Stimulated activated naive CD8-positive, alpha-beta T cell treated with anti-CD3 and anti-CD28 coated beads, Interleukin-15, Interleukin-2, amounts not matched to agents 100 ng/mL and 50 ng/mL, for 24 hours (primary cell): Measurements from ENCODE around the gene RILPL1.
"Not testable (repeated sequence)": the region's sequence is repeated elsewhere in the genome, so short reads cannot be mapped to it uniquely, and the experiment has no call there.

Experiments used
- H3K27ac Mint-ChIP-seq: one replicate; pipeline ENCODE4 v1.8.0; 2021; ENCODE audit warnings: mild to moderate bottlenecking, mixed read lengths
- H3K27me3 Mint-ChIP-seq: one replicate; pipeline ENCODE4 v1.8.0; 2021; ENCODE audit warnings: mixed read lengths
- H3K36me3 Mint-ChIP-seq: one replicate; pipeline ENCODE4 v1.8.0; 2021; ENCODE audit warnings: low read depth, mixed read lengths
- H3K4me1 Mint-ChIP-seq: one replicate; pipeline ENCODE4 v1.8.0; 2021; ENCODE audit warnings: low read depth, mixed read lengths
- H3K4me3 Mint-ChIP-seq: one replicate; pipeline ENCODE4 v1.8.0; 2021; ENCODE audit warnings: mild to moderate bottlenecking, mixed read lengths
- H3K9me3 Mint-ChIP-seq: one replicate; pipeline ENCODE4 v1.8.0; 2021; ENCODE audit warnings: mixed read lengths

RILPL1 gene

GRCh38 chr12:123472438-123472849, 61.1 kb downstream of the RILPL1 start:
- Mint-ChIP-seq H3K4me3 (no peak overlapping the region), H3K9me3 (no peaks in the 10 kb centered on the region), H3K27me3 (no peaks in the 10 kb centered on the region), H3K4me1 (peaks cover 21% of the 10 kb centered on the region), H3K36me3 (peaks cover 15% of the 10 kb centered on the region), H3K27ac (no peak overlapping the region)

GRCh38 chr12:123471374-123472068, 62.0 kb downstream of the RILPL1 start:
- Mint-ChIP-seq H3K9me3 (no peaks in the 10 kb centered on the region), H3K4me3 (no peak overlapping the region), H3K27ac (no peak overlapping the region)

GRCh38 chr12:123469978-123470377, 63.5 kb downstream of the RILPL1 start:
- H3K36me3 Mint-ChIP-seq: peaks cover 28% of the 10 kb centered on the region
- peaks cover 12% of the 10 kb centered on the region for H3K4me1 Mint-ChIP-seq
- no peak overlapping the region for H3K4me3 Mint-ChIP-seq
- H3K27me3 Mint-ChIP-seq: no peaks in the 10 kb centered on the region
- H3K9me3 Mint-ChIP-seq: no peaks in the 10 kb centered on the region
- H3K27ac Mint-ChIP-seq: no peak overlapping the region

More at GRCh38 chr12:123471374-123472068, 62.0 kb downstream of the RILPL1 start:
- H3K36me3 Mint-ChIP-seq: peaks cover 23% of the 10 kb centered on the region
- H3K4me1 Mint-ChIP-seq: peaks cover 17% of the 10 kb centered on the region
- no peaks in the 10 kb centered on the region for H3K27me3 Mint-ChIP-seq

DNA sequence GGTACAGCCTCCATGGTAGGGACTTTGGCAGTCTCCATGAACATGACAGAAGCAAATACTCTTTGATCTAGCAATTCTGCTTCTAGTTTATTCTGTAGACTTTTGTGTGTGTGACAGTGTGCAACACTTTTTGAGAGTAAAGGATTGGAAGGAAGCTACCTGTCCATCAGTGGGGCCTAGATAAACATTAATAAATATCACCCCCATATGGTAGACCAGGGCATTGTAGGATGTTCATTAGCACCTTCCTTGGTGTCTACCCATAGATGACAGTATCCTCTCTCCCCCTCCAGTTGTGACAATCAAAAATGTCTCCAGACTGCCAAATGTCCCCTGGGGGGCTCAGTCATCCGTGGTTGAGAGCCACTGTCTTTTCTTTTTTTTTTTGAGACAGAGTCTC, 64.7 kb downstream of the RILPL1 start:
- H3K9me3 Mint-ChIP-seq: no peaks in the 10 kb centered on the region

GRCh38 chr12:123465084-123465483, 68.4 kb downstream of the RILPL1 start:
- peaks cover 42% of the 10 kb centered on the region for H3K36me3 Mint-ChIP-seq
- H3K4me3 Mint-ChIP-seq: no peak overlapping the region

More for the DNA sequence above, 64.7 kb downstream of the RILPL1 start:
- Mint-ChIP-seq H3K27ac (no peak overlapping the region), H3K27me3 (no peaks in the 10 kb centered on the region), H3K4me1 (peaks cover 8% of the 10 kb centered on the region), H3K36me3 (peaks cover 30% of the 10 kb centered on the region), H3K4me3 (no peak overlapping the region)

GRCh38 chr12:123463174-123463573, 70.3 kb downstream of the RILPL1 start:
- not testable (repeated sequence) for H3K27me3 Mint-ChIP-seq, H3K4me3 Mint-ChIP-seq, H3K27ac Mint-ChIP-seq, H3K9me3 Mint-ChIP-seq
- Mint-ChIP-seq H3K36me3 (peaks cover 48% of the 10 kb centered on the region), H3K4me1 (peaks cover 35% of the 10 kb centered on the region)

More at GRCh38 chr12:123465084-123465483, 68.4 kb downstream of the RILPL1 start:
- Mint-ChIP-seq H3K27ac (no peak overlapping the region), H3K9me3 (no peaks in the 10 kb centered on the region), H3K27me3 (no peaks in the 10 kb centered on the region), H3K4me1 (peaks cover 21% of the 10 kb centered on the region)

- Mint-ChIP-seq H3K4me3 (peak within 1 kb of the TSS; percentile 97), H3K27me3 (no peaks in the 10 kb centered on the region), H3K36me3 (peaks cover 18% of the 10 kb centered on the region), H3K4me1 (peaks cover 31% of the 10 kb centered on the region), H3K9me3 (no peaks in the 10 kb centered on the region), H3K27ac (peak within 1 kb of the TSS; percentile 99)
These were observed 75.3 kb downstream of the RILPL1 start, which contains the start of gene SNRNP35 for GRCh38 chr12:123457980-123458779. TSS of gene SNRNP35 (plus strand) at chr12:123458139. CDS start at chr12:123465541, 7,402 bp downstream.

DNA sequence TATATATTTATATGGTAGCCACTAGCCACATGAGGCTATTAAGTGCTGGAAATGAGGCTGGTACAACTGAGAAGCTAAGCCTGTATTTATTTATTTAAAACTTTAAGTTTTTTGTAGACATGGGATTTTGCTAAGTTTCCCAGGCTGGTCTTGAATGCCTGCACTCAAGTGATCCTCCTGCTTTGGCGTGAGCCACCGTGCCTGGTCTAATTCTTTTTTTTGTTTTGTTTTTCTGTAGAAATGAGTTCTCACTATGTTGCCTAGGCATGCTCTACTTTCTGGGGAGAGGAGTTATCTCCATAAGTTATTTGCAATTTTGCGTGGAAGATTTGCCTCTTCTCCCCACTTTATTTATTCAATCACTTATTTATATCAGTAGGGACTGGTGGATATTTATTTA, 80.4 kb downstream of the RILPL1 start:
- Mint-ChIP-seq H3K27me3 (no peaks in the 10 kb centered on the region), H3K9me3 (no peaks in the 10 kb centered on the region), H3K27ac (no peak overlapping the region), H3K4me1 (peaks cover 16% of the 10 kb centered on the region), H3K36me3 (no peaks in the 10 kb centered on the region), H3K4me3 (no peak overlapping the region)

DNA sequence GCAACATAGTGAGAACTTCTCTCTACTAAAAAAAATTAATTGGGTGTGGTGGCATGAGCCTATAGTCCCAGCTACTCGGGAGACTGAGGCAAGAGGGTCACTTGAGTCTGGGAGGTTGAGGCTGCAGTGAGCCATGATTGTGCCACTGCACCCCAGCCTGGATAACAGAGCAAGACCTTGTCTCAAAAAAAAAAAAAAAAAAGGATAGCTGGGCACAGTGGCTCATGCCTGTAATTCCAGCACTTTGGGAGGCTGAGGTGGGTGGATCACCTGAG, 81.3 kb downstream of the RILPL1 start:
- not testable (repeated sequence) for H3K27me3 Mint-ChIP-seq, H3K9me3 Mint-ChIP-seq, H3K4me3 Mint-ChIP-seq, H3K36me3 Mint-ChIP-seq, H3K27ac Mint-ChIP-seq
- H3K4me1 Mint-ChIP-seq: peaks cover 15% of the 10 kb centered on the region

DNA sequence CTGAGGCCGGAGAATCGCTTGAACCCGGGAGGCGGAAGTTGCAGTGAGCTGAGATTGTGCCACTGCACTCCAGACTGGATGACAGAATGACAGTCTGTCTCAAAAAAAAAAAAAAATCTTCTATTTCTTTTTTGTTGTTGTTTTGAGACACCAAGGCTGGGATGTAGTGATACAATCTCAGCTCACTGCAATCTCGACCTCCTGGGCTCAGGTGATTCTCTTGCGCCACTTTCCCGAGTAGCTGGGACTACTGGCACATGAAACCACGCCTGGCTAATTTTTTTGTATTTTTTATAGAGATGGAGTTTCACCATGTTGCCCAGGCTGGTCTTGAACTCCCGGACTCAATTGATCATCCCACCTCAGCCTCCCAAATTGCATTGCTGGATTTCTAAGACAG, 82.9 kb downstream of the RILPL1 start:
- no peaks in the 10 kb centered on the region for H3K27me3 Mint-ChIP-seq
- H3K4me1 Mint-ChIP-seq: peaks cover 23% of the 10 kb centered on the region
- no peak overlapping the region for H3K4me3 Mint-ChIP-seq
- H3K36me3 Mint-ChIP-seq: no peaks in the 10 kb centered on the region
- H3K27ac Mint-ChIP-seq: no peak overlapping the region
- H3K9me3 Mint-ChIP-seq: no peaks in the 10 kb centered on the region

DNA sequence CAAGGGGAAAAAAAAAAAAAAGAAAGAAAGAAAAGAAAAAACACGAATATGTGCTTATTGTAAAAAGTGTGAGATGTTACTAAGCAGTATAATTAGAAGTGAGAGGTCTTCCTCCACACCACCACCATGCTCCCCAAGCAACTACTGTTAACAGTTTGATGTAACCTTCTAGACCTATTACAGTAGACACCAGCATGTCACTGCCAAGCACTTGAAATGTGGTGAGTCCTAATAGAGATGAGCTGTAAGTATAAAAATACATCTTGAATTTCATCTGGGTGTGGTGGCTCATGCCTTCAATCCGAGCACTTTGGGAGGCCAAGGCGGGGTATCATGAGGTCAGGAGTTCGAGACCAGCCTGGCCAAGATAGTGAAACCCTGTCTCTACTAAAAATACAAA, 83.7 kb downstream of the RILPL1 start:
- Mint-ChIP-seq H3K9me3 (no peaks in the 10 kb centered on the region), H3K4me3 (no peak overlapping the region), H3K4me1 (peaks cover 27% of the 10 kb centered on the region), H3K27me3 (no peaks in the 10 kb centered on the region), H3K27ac (no peak overlapping the region), H3K36me3 (no peaks in the 10 kb centered on the region)

- H3K9me3 Mint-ChIP-seq: no peaks in the 10 kb centered on the region
- H3K27me3 Mint-ChIP-seq: no peaks in the 10 kb centered on the region
- H3K4me1 Mint-ChIP-seq: peaks cover 27% of the 10 kb centered on the region
- no peak overlapping the region for H3K4me3 Mint-ChIP-seq
- peak overlapping the region; percentile 62 for H3K27ac Mint-ChIP-seq
- H3K36me3 Mint-ChIP-seq: no peaks in the 10 kb centered on the region
These were observed 84.2 kb downstream of the RILPL1 start for GRCh38 chr12:123449249-123449733.

GRCh38 chr12:123446333-123446713, 87.2 kb downstream of the RILPL1 start:
- H3K4me1 Mint-ChIP-seq: peaks cover 31% of the 10 kb centered on the region
- no peak overlapping the region for H3K4me3 Mint-ChIP-seq
- no peaks in the 10 kb centered on the region for H3K9me3 Mint-ChIP-seq
- H3K27me3 Mint-ChIP-seq: no peaks in the 10 kb centered on the region
- H3K36me3 Mint-ChIP-seq: no peaks in the 10 kb centered on the region
- no peak overlapping the region for H3K27ac Mint-ChIP-seq

DNA sequence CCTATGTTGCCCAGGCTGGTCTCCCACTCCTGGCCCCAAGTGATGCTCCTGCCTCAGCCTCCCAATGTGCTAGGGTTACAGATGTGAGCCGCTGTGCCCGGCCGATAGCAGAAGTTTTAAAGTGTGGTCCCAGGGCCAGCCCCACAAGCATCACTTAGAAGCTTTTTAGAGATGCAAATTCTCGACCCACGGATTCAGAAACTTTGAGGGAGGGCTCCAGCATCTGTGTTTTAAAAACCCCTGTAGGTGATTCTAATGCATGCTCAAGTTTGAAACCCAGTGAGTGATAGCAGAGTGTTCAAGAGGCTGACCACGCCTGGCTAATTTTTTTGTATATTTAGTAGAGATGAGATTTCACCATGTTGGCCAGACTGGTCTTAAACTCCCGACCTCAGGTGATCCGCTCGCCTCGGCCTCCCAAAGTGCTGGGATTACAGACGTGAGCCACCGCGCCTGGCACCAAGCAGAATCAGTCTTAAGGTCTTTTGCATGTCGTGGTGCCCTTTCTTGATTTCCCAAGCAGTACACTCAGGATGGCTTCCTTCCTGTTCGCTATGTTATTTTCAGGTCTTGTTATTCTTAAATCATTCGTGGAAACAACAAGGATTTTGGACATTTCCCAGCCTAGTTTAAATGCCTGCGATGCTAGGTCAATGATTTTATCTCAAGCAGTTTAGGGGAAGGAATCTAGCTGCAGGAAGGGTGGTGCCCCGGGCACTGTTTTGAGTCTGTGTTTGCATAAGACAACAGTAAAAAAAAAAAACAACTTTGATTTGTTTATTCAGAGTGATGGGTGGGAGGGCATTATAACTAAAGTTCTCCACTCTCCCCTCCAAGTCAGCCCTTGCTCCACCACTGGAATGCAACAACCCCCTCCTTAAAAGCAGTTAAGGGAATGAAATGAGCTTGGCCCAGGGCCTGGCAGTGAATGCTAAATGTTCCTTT, 87.9 kb downstream of the RILPL1 start:
- H3K27me3 Mint-ChIP-seq: no peaks in the 10 kb centered on the region
- no peak overlapping the region for H3K27ac Mint-ChIP-seq
- H3K4me3 Mint-ChIP-seq: no peak overlapping the region
- H3K36me3 Mint-ChIP-seq: no peaks in the 10 kb centered on the region
- H3K9me3 Mint-ChIP-seq: no peaks in the 10 kb centered on the region
- H3K4me1 Mint-ChIP-seq: peaks cover 31% of the 10 kb centered on the region
